ENCODE results near the gene PSMC1.

- TF ChIP-seq EZH2 (IDR thresholded peaks at IDR 0.05; ENCODE audit: borderline replicate concordance, insufficient read depth, low read depth, low read length, poor library complexity, severe bottlenecking): no peak
- TF ChIP-seq CTCF (IDR thresholded peaks at IDR 0.05): no peak
Observed at GRCh38 chr14:90290337-90291011, 34.1 kb downstream of the PSMC1 start.
